Ishikawa (cell line): Measurements from ENCODE around the gene EBF4.

Experiments used
- CEBPB ChIP-seq: IDR thresholded peaks from 2 replicates; pipeline ENCODE4 v1.6.1; 2012
- CREB1 ChIP-seq: IDR thresholded peaks from 2 replicates; pipeline ENCODE4 v1.6.1; 2012; ENCODE audit warnings: low read depth
- EGR1 ChIP-seq: IDR thresholded peaks from 2 replicates; pipeline ENCODE4 v1.6.1; 2012
- EP300 ChIP-seq: IDR thresholded peaks from 2 replicates; pipeline ENCODE4 v1.6.1; 2012; ENCODE audit warnings: borderline replicate concordance
- FOXM1 ChIP-seq: IDR thresholded peaks from 2 replicates; pipeline ENCODE4 v1.6.1; 2012; ENCODE audit warnings: low read depth, borderline replicate concordance
- MAX ChIP-seq: IDR thresholded peaks from 2 replicates; pipeline ENCODE4 v1.6.1; 2012
- NFIC ChIP-seq: IDR thresholded peaks from 2 replicates; pipeline ENCODE4 v1.6.1; 2012
- RAD21 ChIP-seq: IDR thresholded peaks from 2 replicates; pipeline ENCODE4 v1.6.1; 2012; ENCODE audit warnings: low read depth
- REST ChIP-seq: IDR thresholded peaks from 2 replicates; pipeline ENCODE4 v1.6.1; 2012; ENCODE audit warnings: low read depth, mild to moderate bottlenecking
- TAF1 ChIP-seq: IDR thresholded peaks from 2 replicates; pipeline ENCODE4 v1.6.1; 2012; ENCODE audit warnings: low read depth, mild to moderate bottlenecking
- TCF12 ChIP-seq: IDR thresholded peaks from 2 replicates; pipeline ENCODE4 v1.6.1; 2012; ENCODE audit warnings: low read depth
- TEAD4 ChIP-seq: IDR thresholded peaks from 2 replicates; pipeline ENCODE4 v1.6.1; 2012
- YY1 ChIP-seq: IDR thresholded peaks from 2 replicates; pipeline ENCODE4 v1.6.1; 2012; ENCODE audit warnings: low read depth
- ZBTB7A ChIP-seq: IDR thresholded peaks from 2 replicates; pipeline ENCODE4 v1.6.1; 2012; ENCODE audit warnings: low read depth
- TF ChIP-seq, protein P1 (sequence below): IDR thresholded peaks from 2 replicates; pipeline ENCODE4 v1.6.1; 2012

Gene EBF4

GRCh38 chr20:2805689-2806350 is 113.2 kb downstream of the EBF4 start:
- TF ChIP-seq FOXM1 (no peak), MAX (no peak), EGR1 (peak; percentile 81)
- TF ChIP-seq, protein P1, sequence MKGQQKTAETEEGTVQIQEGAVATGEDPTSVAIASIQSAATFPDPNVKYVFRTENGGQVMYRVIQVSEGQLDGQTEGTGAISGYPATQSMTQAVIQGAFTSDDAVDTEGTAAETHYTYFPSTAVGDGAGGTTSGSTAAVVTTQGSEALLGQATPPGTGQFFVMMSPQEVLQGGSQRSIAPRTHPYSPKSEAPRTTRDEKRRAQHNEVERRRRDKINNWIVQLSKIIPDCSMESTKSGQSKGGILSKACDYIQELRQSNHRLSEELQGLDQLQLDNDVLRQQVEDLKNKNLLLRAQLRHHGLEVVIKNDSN, result no peak

DNA sequence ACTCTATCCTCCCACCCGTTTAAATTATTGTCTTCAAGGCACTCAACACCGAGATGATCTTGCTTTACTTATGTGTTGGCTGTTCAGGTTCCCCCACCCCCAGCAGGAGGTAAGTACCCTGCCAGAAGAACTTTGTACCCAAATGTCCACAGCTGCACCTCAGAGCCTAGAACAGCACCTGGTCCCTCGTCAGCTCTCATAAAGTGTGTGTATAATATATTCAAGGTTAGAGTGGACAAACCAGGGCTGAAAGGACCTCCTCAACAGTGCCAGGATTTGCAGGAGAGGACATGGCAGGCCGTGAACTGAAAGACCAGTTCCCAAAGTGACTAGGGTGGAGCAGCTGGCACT is 113.7 kb downstream of the EBF4 start:
- TF ChIP-seq MAX (no peak), YY1 (no peak), CEBPB (no peak), TAF1 (no peak), TCF12 (no peak), FOXM1 (no peak), ZBTB7A (no peak), REST (no peak)
- TF ChIP-seq, protein P1, result no peak

GRCh38 chr20:2807019-2807418 is 114.4 kb downstream of the EBF4 start:
- no peak for TF ChIP-seq CEBPB
- no peak for TF ChIP-seq TAF1
- no peak for TF ChIP-seq ZBTB7A
- TF ChIP-seq REST, result no peak
- TF ChIP-seq, protein P1, result no peak
- no peak for TF ChIP-seq EGR1
- no peak for TF ChIP-seq YY1
- TF ChIP-seq EP300, result no peak
- TF ChIP-seq RAD21, result no peak
- no peak for TF ChIP-seq TEAD4
- TF ChIP-seq CREB1, result no peak
- TF ChIP-seq TCF12, result no peak
- no peak for TF ChIP-seq NFIC
- TF ChIP-seq MAX, result no peak
- no peak for TF ChIP-seq FOXM1

GRCh38 chr20:2809690-2810089 is 117.1 kb downstream of the EBF4 start:
- no peak for TF ChIP-seq REST
- TF ChIP-seq ZBTB7A, result no peak
- TF ChIP-seq TEAD4, result no peak
- TF ChIP-seq TCF12, result no peak
- no peak for TF ChIP-seq CREB1
